Measurements from ENCODE around the gene HUS1B.
"Not testable (repeated sequence)": the region's sequence is repeated elsewhere in the genome, so short reads cannot be mapped to it uniquely, and the experiment has no call there.

HUS1B gene

GRCh38 chr6:656460-657252, at the start of gene HUS1B:
Gene HUS1B (minus strand): TSS chr6:657100. CDS start chr6:656944, 156 bp downstream.
- TF ChIP-seq ZNF274 (IDR thresholded peaks at IDR 0.05; ENCODE audit: low read depth, low read length), result no peak
- no peak within 1 kb of the TSS for H3K4me3 ChIP-seq (ENCODE audit: low read length)

GRCh38 chr6:706146-706545, 49.2 kb upstream of the HUS1B start:
- no peak overlapping the region for H3K4me3 ChIP-seq (ENCODE audit: low read length)
- no peak for TF ChIP-seq ZNF274 (IDR thresholded peaks at IDR 0.05; ENCODE audit: low read depth, low read length)

GRCh38 chr6:705047-705446, 48.1 kb upstream of the HUS1B start:
- no peak for TF ChIP-seq ZNF274 (IDR thresholded peaks at IDR 0.05; ENCODE audit: low read depth, low read length)

DNA sequence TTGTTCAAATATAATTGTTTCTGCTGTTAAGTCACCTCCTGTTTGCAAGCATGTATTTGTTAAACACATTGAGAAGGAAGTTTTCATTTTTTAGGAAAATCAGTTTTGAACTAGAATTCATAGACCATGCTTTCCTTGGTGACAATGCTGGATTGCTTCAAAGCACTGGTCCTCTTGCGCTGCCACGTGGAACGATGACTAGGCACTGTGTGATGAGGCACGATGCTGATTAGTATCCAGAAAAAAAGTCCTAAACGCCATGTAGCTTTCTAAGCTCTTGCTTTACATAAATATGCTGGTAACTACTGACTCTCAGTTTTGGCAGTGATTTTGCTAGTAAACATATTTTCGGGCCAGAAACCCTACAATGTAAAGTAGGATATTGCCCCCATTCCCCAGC, 47.1 kb upstream of the HUS1B start:
- TF ChIP-seq ZNF274 (IDR thresholded peaks at IDR 0.05; ENCODE audit: low read depth, low read length), result no peak
- no peak overlapping the region for H3K4me3 ChIP-seq (ENCODE audit: low read length)

More at GRCh38 chr6:705047-705446, 48.1 kb upstream of the HUS1B start:
- no peak overlapping the region for H3K4me3 ChIP-seq (ENCODE audit: low read length)

- no peak for TF ChIP-seq ZNF274 (IDR thresholded peaks at IDR 0.05; ENCODE audit: low read depth, low read length)
- no peak overlapping the region for H3K4me3 ChIP-seq (ENCODE audit: low read length)
Measured at GRCh38 chr6:703552-703951, 46.7 kb upstream of the HUS1B start.

GRCh38 chr6:701700-702479, 45.0 kb upstream of the HUS1B start:
- no peak for TF ChIP-seq ZNF274 (IDR thresholded peaks at IDR 0.05; ENCODE audit: low read depth, low read length)

GRCh38 chr6:701215-701614, 44.3 kb upstream of the HUS1B start:
- no peak for TF ChIP-seq ZNF274 (IDR thresholded peaks at IDR 0.05; ENCODE audit: low read depth, low read length)

More at GRCh38 chr6:701700-702479, 45.0 kb upstream of the HUS1B start:
- H3K4me3 ChIP-seq (ENCODE audit: low read length), result no peak overlapping the region

GRCh38 chr6:700490-700889, 43.6 kb upstream of the HUS1B start:
- H3K4me3 ChIP-seq (ENCODE audit: low read length), result no peak overlapping the region
- TF ChIP-seq ZNF274 (IDR thresholded peaks at IDR 0.05; ENCODE audit: low read depth, low read length), result no peak

More at GRCh38 chr6:701215-701614, 44.3 kb upstream of the HUS1B start:
- no peak overlapping the region for H3K4me3 ChIP-seq (ENCODE audit: low read length)

- no peak for TF ChIP-seq ZNF274 (IDR thresholded peaks at IDR 0.05; ENCODE audit: low read depth, low read length)
- no peak overlapping the region for H3K4me3 ChIP-seq (ENCODE audit: low read length)
Measured at GRCh38 chr6:699319-699718, 42.4 kb upstream of the HUS1B start.

- not testable (repeated sequence) for H3K4me3 ChIP-seq (ENCODE audit: low read length)
Measured at GRCh38 chr6:694431-695126, 37.7 kb upstream of the HUS1B start.

- TF ChIP-seq ZNF274 (IDR thresholded peaks at IDR 0.05; ENCODE audit: low read depth, low read length), result no peak
- peak overlapping the region; percentile 79; the same call in 1 of the 2 replicates for H3K4me3 ChIP-seq (ENCODE audit: low read length)
Measured at GRCh38 chr6:693723-694009, 36.8 kb upstream of the HUS1B start.

DNA sequence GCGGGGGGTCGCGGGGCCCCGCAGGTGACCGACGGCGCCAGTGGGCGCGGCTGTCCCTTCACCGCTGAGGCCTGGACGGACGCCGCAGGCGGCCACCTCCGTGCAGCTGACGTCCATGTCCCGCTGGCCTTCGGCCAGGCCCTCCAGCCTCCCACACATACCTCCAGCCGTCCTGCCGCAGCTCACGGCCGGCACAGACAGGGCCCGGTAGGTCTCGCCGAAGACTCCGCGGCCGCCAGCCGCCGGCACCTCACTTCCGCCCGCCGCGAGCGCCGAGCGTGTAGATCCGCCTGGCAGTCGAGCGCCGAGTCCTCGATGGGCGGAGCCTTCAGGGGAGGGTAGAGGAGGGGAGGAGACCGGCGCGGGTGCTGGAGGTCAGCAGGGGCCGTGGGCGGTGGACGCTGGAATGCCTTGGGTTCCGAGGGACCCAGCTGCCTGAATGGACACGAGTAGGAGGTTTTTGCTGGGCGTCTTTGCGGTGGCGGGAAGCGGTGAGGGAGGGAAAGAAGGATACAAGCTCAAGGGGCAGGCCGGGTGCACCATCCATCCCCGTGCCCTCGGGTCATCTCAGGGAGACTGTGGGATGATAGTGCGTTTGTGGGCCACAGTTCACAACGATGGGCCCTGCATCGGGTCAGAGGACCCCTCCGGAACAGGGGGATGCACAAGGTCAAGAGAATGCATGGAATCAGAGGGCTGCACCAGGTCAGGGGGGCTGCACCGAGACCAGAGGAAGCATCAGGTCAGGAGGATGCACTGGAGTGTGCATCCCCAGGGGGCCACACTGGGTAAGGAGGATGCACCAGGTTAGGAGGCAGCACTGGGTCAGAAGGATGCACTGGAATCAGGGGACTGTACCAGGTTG, 36.2 kb upstream of the HUS1B start, which contains the start of gene EXOC2:
Gene EXOC2, minus strand, starts transcription at position 282 of the 865 bp plus-strand sequence. CDS start 55,321 bp downstream, outside the sequence.
- TF ChIP-seq ZNF274 (IDR thresholded peaks at IDR 0.05; ENCODE audit: low read depth, low read length), result no peak
- H3K4me3 ChIP-seq (ENCODE audit: low read length), result peak within 1 kb of the TSS; percentile 79

GRCh38 chr6:692356-692851, 35.5 kb upstream of the HUS1B start:
- H3K4me3 ChIP-seq (ENCODE audit: low read length), result peak overlapping the region; percentile 79

More at GRCh38 chr6:692356-692851, 35.5 kb upstream of the HUS1B start:
- no peak for TF ChIP-seq ZNF274 (IDR thresholded peaks at IDR 0.05; ENCODE audit: low read depth, low read length)
